HG03039 (cell line): ENCODE results near the gene HSPH1.
"Not testable (repeated sequence)": the region's sequence is repeated elsewhere in the genome, so short reads cannot be mapped to it uniquely, and the experiment has no call there.

Experiments
- ATAC-seq: cut with Tn5 transposase; IDR thresholded peaks from one replicate; pipeline ENCODE4 v1.9.1; 2021; ENCODE audit warnings: mild to moderate bottlenecking, moderate library complexity; ENCODE audit not compliant: unreplicated experiment

Gene HSPH1

DNA sequence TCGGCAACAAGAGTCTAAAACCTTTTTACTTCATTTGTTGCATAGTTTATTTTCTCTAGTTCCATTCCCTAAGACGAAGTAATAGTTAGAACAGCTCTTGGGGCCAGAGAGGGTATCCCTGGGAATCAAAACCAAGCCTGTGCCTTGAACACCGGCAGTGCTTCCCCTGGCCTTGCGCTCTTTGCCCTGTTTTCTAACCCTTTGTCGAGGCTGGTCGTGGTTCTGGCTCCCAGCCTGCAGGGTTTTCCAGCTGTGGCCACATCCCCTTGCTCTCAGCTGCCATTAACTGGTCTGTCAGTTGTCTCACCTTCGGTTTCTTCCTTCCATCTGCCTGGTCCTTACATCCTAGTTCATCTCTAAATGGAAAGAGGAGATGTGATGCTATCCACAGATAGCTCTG lies 61.0 kb downstream of the HSPH1 start:
- no peak for ATAC-seq

DNA sequence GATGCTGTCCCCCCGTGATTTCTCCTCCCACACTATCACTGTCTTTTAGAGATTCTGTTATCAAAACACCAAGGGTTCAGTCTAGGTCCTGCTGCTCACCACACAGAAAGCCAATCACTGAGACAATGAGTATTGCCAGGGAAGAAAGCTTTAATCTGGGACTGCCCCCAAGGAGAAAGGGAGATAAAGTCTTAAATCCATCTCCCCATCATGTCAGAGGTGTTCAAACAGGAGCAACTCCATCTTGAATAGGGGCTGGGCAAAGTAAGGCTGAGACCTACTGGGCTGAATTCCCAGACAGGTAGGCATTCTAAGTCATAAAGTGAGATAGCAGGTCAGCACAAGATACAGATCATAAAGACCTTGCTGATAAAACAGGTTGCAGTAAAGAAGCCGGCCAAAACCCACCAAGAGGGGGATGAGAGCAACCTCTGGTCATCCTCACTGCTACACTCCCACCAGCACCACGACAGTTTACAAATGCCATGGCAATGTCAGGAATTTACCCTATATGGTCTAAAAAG lies 63.7 kb downstream of the HSPH1 start:
- not testable (repeated sequence) for ATAC-seq

DNA sequence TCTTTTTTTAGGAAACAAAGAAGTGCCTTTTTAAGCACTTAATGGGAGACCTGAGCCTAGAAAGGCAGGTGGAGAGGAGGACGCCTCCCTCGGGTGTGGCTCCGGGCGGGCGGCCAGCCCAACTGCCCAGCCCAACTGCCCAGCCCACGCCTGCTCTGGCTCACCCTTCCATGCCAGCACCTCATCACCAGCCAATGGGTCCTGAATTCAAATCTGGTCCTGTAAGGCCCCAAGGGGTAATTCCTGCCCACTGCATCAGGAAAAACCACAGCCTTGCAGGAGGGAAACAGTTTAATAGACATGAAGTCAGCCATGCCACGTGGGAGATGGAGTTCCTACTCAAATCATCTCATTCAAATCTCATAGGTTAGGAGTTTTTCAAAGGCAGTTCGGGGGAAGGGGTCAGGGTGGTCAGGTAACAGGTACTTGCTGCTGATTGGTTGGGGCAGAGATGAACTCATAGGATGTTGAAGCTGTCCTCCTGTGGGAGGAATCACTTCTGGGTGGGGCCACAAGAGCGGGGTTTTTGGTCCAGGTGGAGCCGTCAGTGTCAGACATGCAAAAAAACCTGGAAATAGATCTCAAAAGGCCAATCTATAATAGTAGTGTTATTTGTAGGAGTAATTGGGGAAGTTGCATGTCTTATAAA lies 64.9 kb downstream of the HSPH1 start:
- no peak for ATAC-seq

DNA sequence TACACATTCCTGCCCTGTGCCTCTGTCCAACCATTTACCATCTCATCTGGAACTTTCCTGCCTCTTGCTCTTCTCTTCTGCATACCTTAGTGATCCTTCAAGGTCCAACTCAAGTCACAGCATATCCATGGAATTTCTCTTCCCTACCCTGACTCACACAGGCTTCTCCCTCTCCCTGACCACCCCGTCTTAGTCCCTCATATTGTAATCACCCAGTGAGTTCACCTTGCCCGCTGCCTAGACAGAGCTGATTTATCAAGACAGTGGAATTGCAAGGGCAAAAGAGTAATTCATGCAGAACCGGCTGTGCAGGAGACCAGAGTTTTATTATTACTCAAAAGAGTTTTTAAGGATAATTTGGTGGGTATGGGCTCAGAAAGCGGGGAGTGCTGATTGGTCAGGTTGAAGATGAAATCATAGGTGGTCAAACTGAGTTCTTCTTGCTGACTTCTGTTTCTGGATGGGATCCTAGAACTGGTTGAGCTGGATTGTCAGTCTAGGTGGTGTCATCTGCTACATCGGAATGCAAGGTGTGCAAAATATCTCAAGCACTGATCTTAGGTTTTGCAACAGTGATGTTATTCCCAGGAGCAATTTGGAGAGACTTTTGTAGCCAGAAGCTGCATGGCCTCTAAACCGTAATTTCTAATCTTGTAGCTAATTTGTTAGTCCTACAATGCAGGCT lies 67.2 kb downstream of the HSPH1 start:
- no peak for ATAC-seq

DNA sequence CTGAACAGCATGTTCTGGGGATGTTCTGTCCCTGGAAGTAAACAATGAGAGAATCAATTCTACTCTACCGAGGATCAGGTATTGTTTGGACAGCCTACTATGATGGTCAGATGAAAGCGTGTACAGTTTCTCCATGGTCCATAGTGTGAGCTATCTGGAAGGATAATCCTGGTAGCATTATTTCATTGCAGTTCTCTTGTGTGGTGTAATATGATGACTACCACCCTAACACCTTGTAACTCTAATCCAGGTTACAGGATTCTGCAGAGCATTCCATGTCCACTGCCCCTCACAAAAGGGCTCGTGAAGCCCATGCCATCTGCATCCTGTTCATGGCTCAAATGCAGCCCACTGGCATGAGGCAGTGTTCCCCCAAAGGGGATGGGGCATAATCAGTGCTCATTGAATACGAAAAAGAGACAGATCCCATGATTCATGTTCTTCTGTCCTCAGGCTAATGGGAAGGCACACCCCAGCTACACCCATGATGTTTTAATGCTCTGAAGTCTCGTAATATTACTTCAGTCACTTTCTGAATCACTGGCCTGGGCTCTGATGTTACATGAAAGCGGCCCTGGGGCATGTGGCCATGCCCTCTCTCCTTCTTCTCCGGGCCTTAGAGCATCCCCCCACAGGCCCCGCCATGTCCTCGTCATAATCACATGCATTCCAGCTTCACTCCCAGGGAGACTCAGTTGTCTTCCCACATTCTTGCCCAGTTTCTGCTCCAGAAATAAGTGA lies 68.4 kb downstream of the HSPH1 start:
- ATAC-seq, result no peak

DNA sequence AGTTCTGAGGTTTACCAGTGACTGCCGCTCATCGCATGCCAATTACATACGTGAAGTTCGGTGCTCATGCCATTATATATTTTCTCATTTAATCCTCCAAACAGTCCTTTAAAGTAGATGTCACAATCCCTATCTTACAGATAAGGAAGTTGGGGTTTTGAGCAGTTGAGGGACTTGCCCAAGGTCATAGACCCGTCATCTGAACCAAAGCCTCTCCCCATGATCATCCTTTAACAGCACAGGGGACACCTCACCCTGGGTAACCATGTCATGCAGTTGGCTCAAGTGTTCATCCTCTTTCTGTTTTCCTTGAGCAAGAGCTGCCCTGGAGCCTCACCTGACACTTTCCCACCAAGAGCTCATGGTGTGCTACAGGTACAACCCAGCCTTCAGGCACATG lies 69.1 kb downstream of the HSPH1 start:
- no peak for ATAC-seq

DNA sequence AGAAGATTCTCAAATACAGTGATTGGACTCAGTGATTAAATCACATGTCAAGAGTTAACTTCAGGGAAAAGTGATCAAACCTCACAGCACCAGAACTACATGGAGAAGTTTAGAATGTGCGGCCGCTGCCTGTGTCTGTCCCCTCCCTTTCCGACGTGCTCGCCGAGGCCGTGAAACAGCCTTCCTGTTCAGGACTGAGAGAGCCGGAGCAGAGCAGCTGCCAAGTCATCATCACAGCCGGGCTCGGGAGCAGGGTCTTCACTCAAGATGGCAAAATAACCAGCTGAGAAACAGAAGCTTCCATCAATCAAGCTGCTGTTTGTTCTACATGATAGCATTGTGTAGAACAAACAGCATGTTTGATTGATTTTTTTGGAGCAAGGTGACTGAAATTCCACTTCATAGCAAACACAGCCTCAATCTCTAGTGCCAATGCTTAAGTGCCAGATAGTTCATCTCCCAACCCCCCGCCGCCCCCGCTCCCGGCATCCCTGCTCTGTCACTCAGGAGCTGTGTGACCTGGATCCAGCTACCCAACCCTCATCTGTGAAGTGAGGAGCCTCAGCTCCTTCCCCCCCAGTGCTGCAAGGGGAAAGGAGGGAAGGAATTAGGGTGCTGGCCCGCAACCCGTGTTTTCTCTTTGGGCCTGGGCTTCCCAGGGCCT lies 70.6 kb downstream of the HSPH1 start:
- ATAC-seq, result no peak

DNA sequence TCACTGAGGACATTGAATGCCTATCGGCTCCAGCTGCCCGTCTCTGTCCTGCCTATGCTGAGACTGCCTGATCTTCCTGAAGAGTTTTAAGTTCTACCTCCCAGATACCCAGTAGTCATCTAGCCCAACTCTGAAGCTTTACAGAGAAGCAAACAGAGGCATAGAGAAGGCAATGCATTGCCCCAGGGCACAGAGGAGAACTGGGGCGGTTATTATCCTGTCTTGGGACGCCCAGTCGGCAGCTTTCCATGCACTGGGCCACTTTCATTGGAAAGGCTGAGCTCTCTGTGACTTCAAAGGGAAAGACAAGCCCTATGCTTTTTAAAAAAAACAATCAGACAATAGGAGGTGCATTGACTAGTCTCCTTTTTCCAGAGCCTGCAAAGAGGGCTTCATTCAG lies 71.6 kb downstream of the HSPH1 start:
- ATAC-seq, result no peak

DNA sequence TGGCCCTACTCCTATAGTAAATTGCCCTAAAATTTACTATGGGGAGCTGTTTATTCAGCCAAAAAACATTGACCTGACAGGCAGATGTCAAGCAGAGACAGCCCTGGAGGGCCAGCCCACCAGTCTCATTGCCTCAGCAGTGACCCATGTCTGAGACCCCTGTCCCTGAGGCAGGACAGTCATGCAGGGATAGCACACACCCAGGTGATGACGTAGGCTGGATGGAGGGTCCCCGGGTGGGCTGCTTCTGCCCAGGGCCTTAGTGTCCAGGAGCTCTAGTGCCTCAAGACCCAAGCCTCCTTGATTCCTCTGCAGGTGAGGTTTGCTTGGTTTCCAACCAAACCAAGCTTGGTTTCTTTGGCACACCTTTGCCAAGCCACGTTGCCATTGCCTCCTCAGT lies 72.1 kb downstream of the HSPH1 start:
- no peak for ATAC-seq

DNA sequence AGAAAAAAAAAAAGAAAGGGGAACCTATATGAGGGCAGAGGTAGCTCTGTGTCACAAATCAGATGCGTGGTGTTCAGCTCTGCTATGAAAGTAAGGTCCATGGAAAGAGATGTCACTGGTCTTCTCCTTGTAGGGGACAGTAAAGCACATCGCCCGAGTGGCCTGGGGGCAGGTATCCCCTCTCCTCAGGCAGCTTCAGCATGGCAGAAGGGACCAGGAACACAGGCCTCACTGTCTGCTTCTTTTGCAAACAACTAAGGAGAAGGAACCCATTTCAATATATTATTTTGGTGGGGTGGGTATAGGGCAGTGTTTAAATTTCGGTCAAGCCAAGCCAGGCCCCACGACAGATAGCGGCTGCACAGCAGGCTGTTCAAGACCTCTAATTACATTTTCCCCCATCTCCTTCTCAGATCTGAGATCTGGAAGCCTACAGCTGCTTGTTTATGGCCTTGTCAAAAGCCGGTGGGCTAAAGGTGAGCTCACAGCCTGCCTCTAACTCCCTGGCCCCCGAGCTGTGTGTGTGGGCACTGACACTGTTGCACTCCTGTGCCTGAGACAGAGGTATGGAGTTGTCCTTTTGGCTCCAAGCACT lies 72.8 kb downstream of the HSPH1 start:
- no peak for ATAC-seq
